ENCODE measurements around the gene ZNF354B. TPM values are rescaled to one million over a fixed set of nuclear protein-coding genes. Genes with fewer than 3 reads are reported as not detected.

The ZNF354B gene
- total RNA-seq, 1 donor from 2014 or later, result 9.8 TPM

- H3K27me3 Mint-ChIP-seq (ENCODE audit: low read depth, unreplicated experiment), result no peaks in the 10 kb centered on the region
- peaks cover 6% of the 10 kb centered on the region for H4K20me1 ChIP-seq (ENCODE audit: insufficient read depth, low read length)
- no peak overlapping the region for H3K27ac Mint-ChIP-seq (ENCODE audit: unreplicated experiment)
- H3K36me3 Mint-ChIP-seq (ENCODE audit: low read depth, unreplicated experiment), result peaks cover 19% of the 10 kb centered on the region
- H3K36me3 ChIP-seq (ENCODE audit: insufficient read depth, low read length), result peaks cover 18% of the 10 kb centered on the region
- TF ChIP-seq EZH2 (IDR thresholded peaks at IDR 0.05; ENCODE audit: insufficient read depth, low read length) (no peak), CTCF (IDR thresholded peaks at IDR 0.05; ENCODE audit: insufficient read depth, low read depth, low read length) (no peak)
- no peak overlapping the region for H2AFZ ChIP-seq (ENCODE audit: low read depth, low read length)
- H3K4me2 ChIP-seq (ENCODE audit: low read length), result peak overlapping the region; percentile 42
- peaks cover 6% of the 10 kb centered on the region for H3K9me3 Mint-ChIP-seq (ENCODE audit: unreplicated experiment)
- DNase-seq (ENCODE audit: low read depth) (no peak), FAIRE-seq (no peak)
- no peaks in the 10 kb centered on the region for H3K27me3 ChIP-seq (ENCODE audit: insufficient read depth, low read length)
- H3K27ac ChIP-seq (ENCODE audit: low read depth, low read length), result no peak overlapping the region
- no peaks in the 10 kb centered on the region for H3K4me1 ChIP-seq (ENCODE audit: insufficient read depth, low read length)
- no peak overlapping the region for H3K4me3 ChIP-seq (ENCODE audit: insufficient read depth, low read depth, low read length)
- H3K4me3 Mint-ChIP-seq (ENCODE audit: unreplicated experiment), result peak overlapping the region; percentile 81
- no peaks in the 10 kb centered on the region for H3K4me1 Mint-ChIP-seq (ENCODE audit: low read depth, unreplicated experiment)
- peaks cover 27% of the 10 kb centered on the region for H3K79me2 ChIP-seq (ENCODE audit: insufficient read depth, low read length)
- H3K9me3 ChIP-seq (ENCODE audit: insufficient read depth, low read depth, low read length), result no peaks in the 10 kb centered on the region
- no peak overlapping the region for H3K9ac ChIP-seq (ENCODE audit: low read length)
These were observed 1.9 kb downstream of the ZNF354B start for GRCh38 chr5:178861627-178862026.

- DNase-seq (ENCODE audit: low read depth) (no peak), FAIRE-seq (no peak)
- Histone ChIP-seq H3K27me3 (ENCODE audit: insufficient read depth, low read length) (no peaks in the 10 kb centered on the region), H3K4me3 (ENCODE audit: insufficient read depth, low read depth, low read length) (no peak overlapping the region), H3K27ac (ENCODE audit: low read depth, low read length) (no peak overlapping the region), H2AFZ (ENCODE audit: low read depth, low read length) (no peak overlapping the region), H4K20me1 (ENCODE audit: insufficient read depth, low read length) (no peaks in the 10 kb centered on the region), H3K79me2 (ENCODE audit: insufficient read depth, low read length) (peaks cover 18% of the 10 kb centered on the region), H3K9me3 (ENCODE audit: insufficient read depth, low read depth, low read length) (no peaks in the 10 kb centered on the region), H3K36me3 (ENCODE audit: insufficient read depth, low read length) (peaks cover 36% of the 10 kb centered on the region), H3K4me2 (ENCODE audit: low read length) (no peak overlapping the region), H3K9ac (ENCODE audit: low read length) (no peak overlapping the region), H3K4me1 (ENCODE audit: insufficient read depth, low read length) (no peaks in the 10 kb centered on the region)
- Mint-ChIP-seq H3K4me3 (ENCODE audit: unreplicated experiment) (no peak overlapping the region), H3K27me3 (ENCODE audit: low read depth, unreplicated experiment) (no peaks in the 10 kb centered on the region), H3K4me1 (ENCODE audit: low read depth, unreplicated experiment) (no peaks in the 10 kb centered on the region), H3K36me3 (ENCODE audit: low read depth, unreplicated experiment) (peaks cover 57% of the 10 kb centered on the region), H3K9me3 (ENCODE audit: unreplicated experiment) (peaks cover 6% of the 10 kb centered on the region), H3K27ac (ENCODE audit: unreplicated experiment) (no peak overlapping the region)
- TF ChIP-seq CTCF (IDR thresholded peaks at IDR 0.05; ENCODE audit: insufficient read depth, low read depth, low read length), result no peak
- TF ChIP-seq EZH2 (IDR thresholded peaks at IDR 0.05; ENCODE audit: insufficient read depth, low read length), result no peak
These were observed 7.2 kb downstream of the ZNF354B start for GRCh38 chr5:178866946-178867345.

GRCh38 chr5:178869577-178869976 lies 9.8 kb downstream of the ZNF354B start:
- Histone ChIP-seq H3K4me2 (ENCODE audit: low read length) (no peak overlapping the region), H3K9me3 (ENCODE audit: insufficient read depth, low read depth, low read length) (peaks cover 5% of the 10 kb centered on the region), H3K27ac (ENCODE audit: low read depth, low read length) (no peak overlapping the region), H3K27me3 (ENCODE audit: insufficient read depth, low read length) (no peaks in the 10 kb centered on the region), H4K20me1 (ENCODE audit: insufficient read depth, low read length) (no peaks in the 10 kb centered on the region), H2AFZ (ENCODE audit: low read depth, low read length) (no peak overlapping the region), H3K79me2 (ENCODE audit: insufficient read depth, low read length) (peaks cover 7% of the 10 kb centered on the region), H3K4me1 (ENCODE audit: insufficient read depth, low read length) (no peaks in the 10 kb centered on the region), H3K36me3 (ENCODE audit: insufficient read depth, low read length) (peaks cover 30% of the 10 kb centered on the region), H3K9ac (ENCODE audit: low read length) (no peak overlapping the region), H3K4me3 (ENCODE audit: insufficient read depth, low read depth, low read length) (no peak overlapping the region)
- Mint-ChIP-seq H3K27ac (ENCODE audit: unreplicated experiment) (no peak overlapping the region), H3K4me1 (ENCODE audit: low read depth, unreplicated experiment) (no peaks in the 10 kb centered on the region), H3K27me3 (ENCODE audit: low read depth, unreplicated experiment) (no peaks in the 10 kb centered on the region), H3K4me3 (ENCODE audit: unreplicated experiment) (no peak overlapping the region), H3K36me3 (ENCODE audit: low read depth, unreplicated experiment) (peaks cover 68% of the 10 kb centered on the region), H3K9me3 (ENCODE audit: unreplicated experiment) (peaks cover 29% of the 10 kb centered on the region)
- no peak for FAIRE-seq
- no peak for DNase-seq (ENCODE audit: low read depth)
- no peak for TF ChIP-seq CTCF (IDR thresholded peaks at IDR 0.05; ENCODE audit: insufficient read depth, low read depth, low read length)
- no peak for TF ChIP-seq EZH2 (IDR thresholded peaks at IDR 0.05; ENCODE audit: insufficient read depth, low read length)

All from astrocyte (in vitro differentiated cells and primary cell).